ENCODE data around the gene VPS33B.

- TF ChIP-seq, protein P1, sequence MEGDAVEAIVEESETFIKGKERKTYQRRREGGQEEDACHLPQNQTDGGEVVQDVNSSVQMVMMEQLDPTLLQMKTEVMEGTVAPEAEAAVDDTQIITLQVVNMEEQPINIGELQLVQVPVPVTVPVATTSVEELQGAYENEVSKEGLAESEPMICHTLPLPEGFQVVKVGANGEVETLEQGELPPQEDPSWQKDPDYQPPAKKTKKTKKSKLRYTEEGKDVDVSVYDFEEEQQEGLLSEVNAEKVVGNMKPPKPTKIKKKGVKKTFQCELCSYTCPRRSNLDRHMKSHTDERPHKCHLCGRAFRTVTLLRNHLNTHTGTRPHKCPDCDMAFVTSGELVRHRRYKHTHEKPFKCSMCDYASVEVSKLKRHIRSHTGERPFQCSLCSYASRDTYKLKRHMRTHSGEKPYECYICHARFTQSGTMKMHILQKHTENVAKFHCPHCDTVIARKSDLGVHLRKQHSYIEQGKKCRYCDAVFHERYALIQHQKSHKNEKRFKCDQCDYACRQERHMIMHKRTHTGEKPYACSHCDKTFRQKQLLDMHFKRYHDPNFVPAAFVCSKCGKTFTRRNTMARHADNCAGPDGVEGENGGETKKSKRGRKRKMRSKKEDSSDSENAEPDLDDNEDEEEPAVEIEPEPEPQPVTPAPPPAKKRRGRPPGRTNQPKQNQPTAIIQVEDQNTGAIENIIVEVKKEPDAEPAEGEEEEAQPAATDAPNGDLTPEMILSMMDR (IDR thresholded peaks at IDR 0.05): no peak
- TF ChIP-seq CEBPB (IDR thresholded peaks at IDR 0.05) (no peak), ZNF302 (CRISPR knock-in tag; IDR thresholded peaks at IDR 0.05) (no peak), ELK1 (IDR thresholded peaks at IDR 0.05; ENCODE audit: low read depth, low read length) (no peak), ESRRA (IDR thresholded peaks at IDR 0.05; ENCODE audit: borderline replicate concordance, low read length) (no peak)
These were observed 799 bp downstream of the VPS33B start for GRCh38 chr15:91021516-91022074.
